GM12878 (cell line): Measurements from ENCODE around the gene HPSE. TPM values are rescaled to one million over a fixed set of nuclear protein-coding genes. Genes with fewer than 3 reads are reported as not detected.
"Not testable (repeated sequence)": the region's sequence is repeated elsewhere in the genome, so short reads cannot be mapped to it uniquely, and the experiment has no call there.

ENCODE experiments used
- ATAC-seq: fragments of 200-7000 bp; cut with Tn5 transposase; 3 replicates; pipeline ENCODE4 v1.9.1; 2020; ENCODE audit warnings: mild to moderate bottlenecking, moderate library complexity
- BruUV-seq: library from RNA; stranded (reverse); fragments of 400-500 nt; replicated peaks from 2 replicates; lab custom pipeline; 2021; lab: Mats Ljungman, UMichigan
- CTCF ChIA-PET: fragments of 300-600 bp; sonication (Branson Sonifier 250); formaldehyde crosslinking; extraction: SDS; loops from one replicate; lab custom pipeline; 2021; ENCODE audit warnings: inconsistent platforms; lab: Yijun Ruan, JAX
- POLR2A ChIA-PET: fragments of 350-600 bp; formaldehyde crosslinking; extraction: SDS; loops from one replicate; lab custom pipeline; 2021; ENCODE audit warnings: inconsistent platforms; lab: Charles Lee
- RAD21 ChIA-PET: fragments of 300-600 bp; sonication (Branson Sonifier 250); formaldehyde crosslinking; loops from one replicate; lab custom pipeline; 2023; ENCODE audit warnings: antibody characterized with exemption; ENCODE audit not compliant: unreplicated experiment; lab: Charles Lee
- SMC1A ChIA-PET: fragments of 300-600 bp; sonication (Branson Sonifier 250); formaldehyde crosslinking; loops from one replicate; lab custom pipeline; 2023; ENCODE audit not compliant: unreplicated experiment, uncharacterized antibody; lab: Charles Lee
- DNase-seq: peaks from one replicate; pipeline ENCODE4 v3.0.0-alpha.2; 2011; ENCODE audit warnings: low read depth, low spot score
- FAIRE-seq: peaks from 3 replicates; lab custom pipeline; 2011; peaks lifted over from hg19 to GRCh38; lab: Jason Lieb, UNC
- H2AFZ ChIP-seq: 2 replicates; pipeline ENCODE4 v1.6.0; 2011; ENCODE audit warnings: low read depth, low read length, control low read depth; ENCODE audit not compliant: control insufficient read depth
- H3K27ac ChIP-seq: 2 replicates; pipeline ENCODE4 v1.5.1; 2011; ENCODE audit warnings: control low read depth; ENCODE audit not compliant: control insufficient read depth, insufficient read depth
- H3K27me3 ChIP-seq, 2 experiments: replicated peaks in 1 of 2; 2 replicates each; pipeline versions ENCODE4 v1.6.0 to v1.6.1; 2011; ENCODE audit warnings: low read length in 1 of 2; ENCODE audit not compliant: control insufficient read depth in 2 of 2, insufficient read depth in 2 of 2
- H3K36me3 ChIP-seq, 2 experiments: 2 replicates each; pipeline ENCODE4 v1.5.1; 2011; ENCODE audit warnings: low read length in 1 of 2; ENCODE audit not compliant: control insufficient read depth in 2 of 2, insufficient read depth in 2 of 2
- H3K4me1 ChIP-seq: 2 replicates; pipeline ENCODE4 v1.6.1; 2011; ENCODE audit warnings: mild to moderate bottlenecking, low read length, moderate library complexity, mixed read lengths; ENCODE audit not compliant: control insufficient read depth, insufficient read depth
- H3K4me2 ChIP-seq: 2 replicates; pipeline ENCODE4 v1.6.0; 2011; ENCODE audit warnings: control low read depth; ENCODE audit not compliant: control insufficient read depth, insufficient read depth
- H3K4me3 ChIP-seq: fragments of 200-600 bp; sonication (generic); 2 replicates; pipeline ENCODE4 v1.5.1; 2016
- H3K79me2 ChIP-seq: 2 replicates; pipeline ENCODE4 v1.6.0; 2011; ENCODE audit warnings: low read length; ENCODE audit not compliant: control insufficient read depth, insufficient read depth
- H3K9ac ChIP-seq: 2 replicates; pipeline ENCODE4 v1.8.0; 2011; ENCODE audit warnings: low read length, control low read depth, mixed read lengths; ENCODE audit not compliant: control insufficient read depth, insufficient read depth
- H3K9me3 ChIP-seq: replicated peaks from 3 replicates; pipeline ENCODE4 v1.5.1; 2011; ENCODE audit warnings: mild to moderate bottlenecking, low read length; ENCODE audit not compliant: control insufficient read depth, insufficient read depth
- H4K20me1 ChIP-seq: 2 replicates; pipeline ENCODE4 v1.6.0; 2011; ENCODE audit not compliant: control insufficient read depth, insufficient read depth
- HDGF ChIP-seq: fragments of 450-650 bp; IDR thresholded peaks from 2 replicates; pipeline ENCODE4 v1.6.1; 2016; ENCODE audit warnings: antibody characterized with exemption
- MXI1 ChIP-seq: fragments of 150-350 bp; IDR thresholded peaks from 2 replicates; pipeline ENCODE4 v1.6.1; 2011; ENCODE audit warnings: low read depth, mild to moderate bottlenecking, inconsistent platforms, low read length, improper control_type of control experiment
- RFX5 ChIP-seq: IDR thresholded peaks from 2 replicates; pipeline ENCODE4 v1.6.1; 2011; ENCODE audit warnings: low read depth, low read length, improper control_type of control experiment
- SPI1 ChIP-seq: IDR thresholded peaks from 2 replicates; pipeline ENCODE4 v1.6.1; 2011; ENCODE audit warnings: low read depth, mild to moderate bottlenecking, low read length, moderate library complexity, borderline replicate concordance; ENCODE audit not compliant: insufficient read depth
- STAT1 ChIP-seq: fragments of 450-650 bp; conservative IDR thresholded peaks from 2 replicates; pipeline ENCODE4 v1.6.1; 2014; ENCODE audit warnings: antibody characterized with exemption, mild to moderate bottlenecking
- TCF3 ChIP-seq: IDR thresholded peaks from 2 replicates; pipeline ENCODE4 v1.6.1; 2012; ENCODE audit warnings: low read depth, mild to moderate bottlenecking, low read length, borderline replicate concordance; ENCODE audit not compliant: insufficient read depth
- ZNF384 ChIP-seq: IDR thresholded peaks from 2 replicates; pipeline ENCODE4 v1.6.1; 2012; ENCODE audit warnings: low read depth, mild to moderate bottlenecking, low read length, improper control_type of control experiment, borderline replicate concordance
- WGBS: methylation state at CpG from one replicate; pipeline ENCODE4 v1.1.6; 2016; ENCODE audit warnings: low lambda C conversion rate; ENCODE audit not compliant: insufficient replicate concordance, insufficient coverage; ENCODE audit errors: missing lambda C conversion rate; 5-methylcytosine and 5-hydroxymethylcytosine counted together
- in situ Hi-C: fragments of 300-500 bp; cut with MboI; formaldehyde crosslinking; loops from 9 replicates; pipeline ENCODE4 v1.14.3; 2018; ENCODE audit warnings: mixed read lengths
- intact Hi-C: fragments of 100-400 bp; cut with micrococcal nuclease; formaldehyde crosslinking; loops from one replicate; pipeline ENCODE4 v1.14.2; 2022; ENCODE audit not compliant: unreplicated experiment
- polyA plus RNA-seq, 11 experiments: library from polyadenylated mRNA; depleted of rRNA in 4 of 11; unstranded in 6 of 11; stranded (reverse) in 5 of 11; fragments of >200 nt; fragmentation: Nextera tagmentation in 4 of 11; fragmentation: Illumina TruSeq in 1 of 11; extraction: Ambion mirVana in 4 of 11; extraction: Trizol in 1 of 11; gene quantifications; 1 replicate in 1 of 11; 2 replicates in 10 of 11; pipeline versions ENCODE4 v1.2.1 to v1.2.3, GENCODE V29; 2011 to 2016; ENCODE audit warnings: inconsistent platforms in 2 of 11, missing spikeins in 2 of 11, low read depth in 1 of 11
- total RNA-seq, 4 experiments: library from RNA; depleted of rRNA in 3 of 4; stranded (reverse); fragments of >200 nt in 3 of 4; fragmentation: Illumina TruSeq in 1 of 4; extraction: Trizol in 1 of 4; gene quantifications; 2 replicates each; pipeline versions ENCODE4 v1.2.1 to v1.2.3, GENCODE V29; 2013 to 2021

HPSE gene
- total and polyA plus RNA-seq, 10 of the 15 experiments (the other 5 are each of a cell fraction or from before 2014, with no cell fraction given) = 0.16 to 0.89 (median 0.58) TPM

DNA sequence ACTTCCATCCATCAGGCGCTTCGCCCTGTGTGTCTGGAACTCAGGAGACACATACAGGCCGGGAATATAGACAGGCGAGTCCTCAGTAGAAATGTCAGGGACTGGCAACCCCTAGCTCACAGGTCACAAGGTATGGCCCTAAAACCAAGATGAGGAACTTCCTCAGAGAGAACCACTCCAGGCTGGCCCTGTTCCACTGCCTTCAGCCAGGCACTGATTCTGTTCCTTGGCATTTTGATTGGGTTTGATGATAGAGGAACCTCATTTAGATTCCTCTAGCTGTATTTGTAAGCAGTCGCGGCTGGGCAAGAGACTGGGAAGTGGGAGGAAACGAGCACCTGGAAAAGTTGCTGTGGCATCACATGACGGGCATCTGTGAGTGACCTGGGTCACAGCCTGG, 8.1 kb downstream of the HPSE start:
- no peaks in the 10 kb centered on the region for H3K79me2 ChIP-seq
- RAD21 ChIA-PET = no interaction called here
- 72% methylated on average over 8 of the region's 8 CpGs for WGBS
- no peak for TF ChIP-seq MXI1
- no peak for TF ChIP-seq ZNF384
- TF ChIP-seq STAT1 = no peak
- TF ChIP-seq TCF3 = no peak
- no peak for TF ChIP-seq SPI1
- no peak for TF ChIP-seq RFX5
- no peak for TF ChIP-seq HDGF
- H3K27me3 ChIP-seq = no peaks in the 10 kb centered on the region
- no peak overlapping the region for H3K27ac ChIP-seq
- no peak for DNase-seq
- no peak for ATAC-seq
- CTCF ChIA-PET = no interaction called here
- BruUV-seq = no TSS peak
- SMC1A ChIA-PET = no interaction called here
- intact Hi-C loops (loop anchor here (5.0 kb wide), 1 partner anchor 269 kb away; no protein-coding TSS in a partner anchor), in situ Hi-C loops (no loop called here)
- H3K9me3 ChIP-seq = no peaks in the 10 kb centered on the region
- no peak overlapping the region for H2AFZ ChIP-seq
- H3K4me1 ChIP-seq = no peaks in the 10 kb centered on the region
- no peaks in the 10 kb centered on the region for H4K20me1 ChIP-seq
- FAIRE-seq = no peak
- H3K4me2 ChIP-seq = no peak overlapping the region
- H3K4me3 ChIP-seq = no peak overlapping the region
- no peak overlapping the region for H3K9ac ChIP-seq
- no peaks in the 10 kb centered on the region for H3K36me3 ChIP-seq
- POLR2A ChIA-PET = no interaction called here

DNA sequence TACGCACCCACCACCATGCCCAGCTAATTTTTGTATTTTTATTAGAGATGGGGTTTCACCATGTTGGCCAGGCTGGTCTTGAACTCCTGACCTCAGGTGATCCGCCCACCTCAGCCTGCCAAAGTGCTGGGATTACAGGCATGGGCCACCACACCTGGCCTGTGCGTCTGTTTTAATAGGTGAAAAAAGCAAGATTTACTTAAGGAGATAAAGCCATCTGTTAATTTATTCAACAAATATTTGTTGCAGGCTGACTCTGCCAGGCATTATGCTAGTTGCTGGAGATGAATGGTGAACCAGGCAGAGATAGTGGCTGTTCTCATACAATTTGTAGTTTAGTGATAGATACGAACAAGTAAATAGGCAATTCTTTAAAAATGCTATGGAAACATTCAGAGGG, 9.3 kb downstream of the HPSE start:
- SMC1A ChIA-PET, H3K27me3 ChIP-seq, H4K20me1 ChIP-seq, H3K79me2 ChIP-seq, H3K36me3 ChIP-seq, H3K4me1 ChIP-seq, H3K4me2 ChIP-seq, H2AFZ ChIP-seq, FAIRE-seq, RAD21 ChIA-PET, H3K27ac ChIP-seq, DNase-seq, ATAC-seq, H3K9me3 ChIP-seq, H3K9ac ChIP-seq, CTCF ChIA-PET, BruUV-seq, in situ Hi-C loops, POLR2A ChIA-PET, H3K4me3 ChIP-seq: not testable (repeated sequence)
- intact Hi-C loops = loop anchor here (5.0 kb wide), 1 partner anchor 268 kb away; no protein-coding TSS in a partner anchor
- WGBS = 74% methylated on average over 4 of the region's 4 CpGs
